ENCODE results near the gene PRDX4. TPM values are rescaled to one million over a fixed set of nuclear protein-coding genes. Genes with fewer than 3 reads are reported as not detected.

PRDX4 gene
- 100 to 1,000 TPM; 106 to 140 (median 120) TPM for total RNA-seq

DNA sequence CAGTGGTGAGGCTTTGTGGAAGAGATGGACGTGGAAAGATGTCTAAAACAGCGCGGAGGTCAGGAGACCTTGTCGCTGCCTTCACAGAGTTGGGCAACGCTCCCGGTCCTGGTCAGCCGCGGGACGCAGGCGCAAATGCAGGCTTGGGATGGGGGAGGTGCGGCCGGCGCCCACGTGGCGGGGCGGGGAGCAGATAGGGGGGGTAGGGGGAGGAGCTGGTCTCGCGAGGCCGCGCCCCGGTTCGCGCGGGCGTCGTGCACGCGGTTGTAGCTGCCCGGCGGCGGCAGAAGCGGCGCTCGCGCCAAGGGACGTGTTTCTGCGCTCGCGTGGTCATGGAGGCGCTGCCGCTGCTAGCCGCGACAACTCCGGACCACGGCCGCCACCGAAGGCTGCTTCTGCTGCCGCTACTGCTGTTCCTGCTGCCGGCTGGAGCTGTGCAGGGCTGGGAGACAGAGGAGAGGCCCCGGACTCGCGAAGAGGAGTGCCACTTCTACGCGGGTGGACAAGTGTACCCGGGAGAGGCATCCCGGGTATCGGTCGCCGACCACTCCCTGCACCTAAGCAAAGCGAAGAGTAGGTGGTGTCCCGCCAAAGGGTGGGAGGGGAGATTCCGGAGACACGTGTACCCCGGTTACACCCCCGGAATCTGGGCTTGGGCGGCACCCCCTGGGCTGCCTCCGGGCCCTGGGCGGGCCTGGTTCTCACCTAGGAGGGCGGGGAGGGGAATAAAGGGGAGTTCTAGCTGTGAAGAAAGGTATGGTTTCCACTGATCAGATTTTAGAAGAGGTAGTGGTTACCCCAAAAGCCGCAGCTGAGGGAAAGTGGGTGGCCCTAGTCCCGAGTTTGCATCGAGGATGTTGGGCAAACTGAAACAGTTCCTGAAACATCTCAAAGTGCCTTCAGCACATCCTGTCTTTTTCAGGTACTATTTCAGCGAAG is at the start of gene PRDX4:
TSS of gene PRDX4 (plus strand) at position 255 of the 939 bp plus-strand sequence. CDS start at position 333, 78 bp downstream.
- TF ChIP-seq, protein P1, sequence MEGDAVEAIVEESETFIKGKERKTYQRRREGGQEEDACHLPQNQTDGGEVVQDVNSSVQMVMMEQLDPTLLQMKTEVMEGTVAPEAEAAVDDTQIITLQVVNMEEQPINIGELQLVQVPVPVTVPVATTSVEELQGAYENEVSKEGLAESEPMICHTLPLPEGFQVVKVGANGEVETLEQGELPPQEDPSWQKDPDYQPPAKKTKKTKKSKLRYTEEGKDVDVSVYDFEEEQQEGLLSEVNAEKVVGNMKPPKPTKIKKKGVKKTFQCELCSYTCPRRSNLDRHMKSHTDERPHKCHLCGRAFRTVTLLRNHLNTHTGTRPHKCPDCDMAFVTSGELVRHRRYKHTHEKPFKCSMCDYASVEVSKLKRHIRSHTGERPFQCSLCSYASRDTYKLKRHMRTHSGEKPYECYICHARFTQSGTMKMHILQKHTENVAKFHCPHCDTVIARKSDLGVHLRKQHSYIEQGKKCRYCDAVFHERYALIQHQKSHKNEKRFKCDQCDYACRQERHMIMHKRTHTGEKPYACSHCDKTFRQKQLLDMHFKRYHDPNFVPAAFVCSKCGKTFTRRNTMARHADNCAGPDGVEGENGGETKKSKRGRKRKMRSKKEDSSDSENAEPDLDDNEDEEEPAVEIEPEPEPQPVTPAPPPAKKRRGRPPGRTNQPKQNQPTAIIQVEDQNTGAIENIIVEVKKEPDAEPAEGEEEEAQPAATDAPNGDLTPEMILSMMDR (IDR thresholded peaks at IDR 0.05), result no peak
- DNase-seq (ENCODE audit: low spot score) (peak; percentile 39), ATAC-seq (ENCODE audit: low FRiP score) (peak; percentile 90)

DNA sequence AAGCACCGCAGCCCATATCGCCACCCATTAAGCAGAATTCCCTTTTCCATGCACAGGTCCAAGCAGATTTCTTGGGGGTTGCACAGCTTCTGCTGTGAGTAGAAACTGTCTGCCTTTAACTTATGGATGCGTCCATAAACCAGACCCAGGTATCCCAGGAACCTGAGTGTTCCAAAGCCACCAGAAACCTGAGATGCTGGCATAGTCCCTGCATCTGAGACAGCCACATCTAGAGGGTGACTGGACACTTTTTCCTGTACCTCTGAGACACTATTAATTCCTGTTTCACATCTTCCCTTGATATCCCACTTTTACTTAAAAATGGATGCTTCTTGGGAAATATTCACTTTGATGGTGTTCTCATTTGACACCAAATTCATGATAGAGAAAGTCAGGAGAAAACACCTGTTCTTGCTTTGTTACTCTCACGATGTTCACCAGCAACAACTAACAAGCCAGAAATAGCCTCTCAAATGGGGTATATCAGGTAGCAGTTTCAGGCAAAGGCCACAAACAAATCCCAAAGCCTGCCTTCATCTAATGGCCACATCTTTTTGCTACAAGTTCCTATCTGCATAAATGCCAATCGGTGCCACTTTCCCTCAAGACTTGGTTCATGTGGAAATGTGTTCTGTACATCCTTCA is 45.5 kb upstream of the PRDX4 start:
- ATAC-seq (ENCODE audit: low FRiP score) (no peak), DNase-seq (ENCODE audit: low spot score) (no peak)
- TF ChIP-seq, protein P1 (IDR thresholded peaks at IDR 0.05), result no peak

DNA sequence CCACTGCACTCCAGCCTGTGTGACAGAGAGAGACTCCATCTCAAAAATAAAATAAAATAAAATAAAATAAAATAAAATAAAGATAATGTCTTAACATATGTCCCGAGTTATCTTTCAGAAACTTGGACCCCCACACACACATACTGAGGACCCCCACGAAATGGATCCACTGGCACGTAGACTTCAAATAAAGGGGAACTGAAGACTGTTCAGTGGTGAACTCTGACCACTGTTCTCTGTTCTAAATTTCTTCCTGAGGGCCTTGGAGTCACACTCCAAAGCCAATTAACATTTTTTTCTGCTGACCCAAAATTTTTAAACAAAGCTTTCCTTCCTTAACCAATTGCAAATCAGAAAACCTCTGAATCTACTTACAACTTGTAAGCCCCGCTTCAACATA is 43.5 kb upstream of the PRDX4 start:
- ATAC-seq (ENCODE audit: low FRiP score) (no peak), DNase-seq (ENCODE audit: low spot score) (no peak)
- TF ChIP-seq, protein P1 (IDR thresholded peaks at IDR 0.05), result no peak

DNA sequence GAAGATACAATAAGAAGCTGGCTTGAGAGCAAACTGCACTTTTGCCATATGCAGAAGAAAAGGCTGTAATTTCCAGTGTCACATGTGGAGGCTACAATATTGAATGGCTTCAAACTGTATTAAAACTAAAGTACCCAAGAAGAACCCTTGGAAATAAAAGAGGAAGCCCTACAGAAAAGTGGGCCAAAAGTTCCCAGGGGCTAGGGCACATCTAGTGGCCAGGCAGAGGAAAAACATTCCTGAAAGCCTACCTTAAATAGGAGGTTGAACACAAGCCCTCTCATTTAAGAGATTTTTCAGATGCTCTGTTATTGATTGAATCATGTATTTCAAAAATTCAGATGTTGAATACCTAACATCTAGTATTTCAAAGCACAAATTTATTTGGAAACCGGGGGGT is 40.6 kb upstream of the PRDX4 start:
- TF ChIP-seq, protein P1 (IDR thresholded peaks at IDR 0.05), result no peak
- ATAC-seq (ENCODE audit: low FRiP score) (no peak), DNase-seq (ENCODE audit: low spot score) (no peak)

DNA sequence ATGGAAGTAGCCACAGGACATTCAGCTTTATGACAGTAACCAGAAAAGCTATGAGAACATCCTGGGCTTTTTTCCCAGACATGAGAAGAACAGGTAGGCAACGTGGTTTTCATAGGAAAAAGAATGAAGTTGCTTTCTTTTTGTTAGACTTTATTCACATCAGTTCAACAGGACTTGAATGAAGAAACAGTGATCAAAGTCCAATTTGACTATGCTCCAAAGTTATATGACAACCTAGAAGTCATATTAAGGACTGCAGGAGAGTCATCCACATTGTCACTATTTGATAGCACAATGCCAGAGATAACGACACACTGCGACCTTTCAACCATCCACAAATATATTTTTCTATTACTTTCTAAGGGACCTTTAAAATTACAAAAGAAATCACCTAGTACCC is 39.2 kb upstream of the PRDX4 start:
- DNase-seq (ENCODE audit: low spot score), result no peak
- no peak for ATAC-seq (ENCODE audit: low FRiP score)

DNA sequence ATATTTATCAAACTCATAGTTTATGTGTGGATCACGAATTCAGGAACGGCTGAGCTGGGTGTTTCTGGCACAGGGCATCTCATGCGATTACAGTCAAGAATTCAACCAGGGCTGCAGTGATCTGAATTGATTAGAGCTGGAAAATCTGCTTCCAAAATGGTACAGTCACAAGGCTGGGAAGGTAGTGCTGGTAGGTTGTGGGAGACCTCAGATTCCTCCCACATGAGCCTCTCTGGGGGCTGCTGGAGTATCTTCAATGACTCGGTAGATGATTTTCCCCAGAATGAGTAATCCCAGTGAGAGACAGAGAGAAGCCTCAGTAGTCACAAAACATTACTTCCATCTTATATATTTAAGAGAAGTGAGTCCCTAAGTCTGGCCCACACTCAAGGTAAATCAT is 36.2 kb upstream of the PRDX4 start:
- no peak for ATAC-seq (ENCODE audit: low FRiP score)
- no peak for DNase-seq (ENCODE audit: low spot score)
- TF ChIP-seq, protein P1 (IDR thresholded peaks at IDR 0.05), result no peak

More for the DNA sequence above, 39.2 kb upstream of the PRDX4 start:
- TF ChIP-seq, protein P1 (IDR thresholded peaks at IDR 0.05), result no peak
